Activated CD4-positive, alpha-beta T cell treated with anti-CD3 and anti-CD28 coated beads, Interleukin-2, amount 10 ng/mL, durations not matched to agents 7 days and 5 days (primary cell): Measurements from ENCODE around the gene MGAM2. TPM values are rescaled to one million over a fixed set of nuclear protein-coding genes. Genes with fewer than 3 reads are reported as not detected.

Experiments used
- CTCF ChIA-PET: fragments of 350-600 bp; sonication (Branson Sonifier 250); formaldehyde crosslinking; loops from one replicate; lab custom pipeline; 2021; ENCODE audit warnings: antibody characterized with exemption; lab: Charles Lee
- POLR2A ChIA-PET: fragments of 350-600 bp; sonication (Branson Sonifier 250); formaldehyde crosslinking; loops from one replicate; lab custom pipeline; 2021; ENCODE audit warnings: antibody characterized with exemption; lab: Charles Lee
- DNase-seq: peaks from one replicate; pipeline ENCODE4 v3.0.0-alpha.2; 2020
- H3K27ac Mint-ChIP-seq: one replicate; pipeline ENCODE4 v1.8.0; 2021; ENCODE audit warnings: mild to moderate bottlenecking, moderate library complexity, mixed read lengths
- H3K27me3 Mint-ChIP-seq: one replicate; pipeline ENCODE4 v1.8.0; 2021; ENCODE audit warnings: mixed read lengths
- H3K36me3 Mint-ChIP-seq: one replicate; pipeline ENCODE4 v1.8.0; 2021; ENCODE audit warnings: low read depth, mixed read lengths
- H3K4me1 Mint-ChIP-seq: one replicate; pipeline ENCODE4 v1.8.0; 2021; ENCODE audit warnings: mixed read lengths
- H3K4me3 Mint-ChIP-seq: one replicate; pipeline ENCODE4 v1.8.0; 2021; ENCODE audit warnings: mild to moderate bottlenecking, moderate library complexity, mixed read lengths
- H3K9me3 Mint-ChIP-seq: one replicate; pipeline ENCODE4 v1.8.0; 2021; ENCODE audit warnings: mixed read lengths
- total RNA-seq, 2 experiments: library from RNA; stranded (reverse); gene quantifications; one replicate each; pipeline ENCODE4 v1.2.3, GENCODE V29; 2021

The MGAM2 gene
- total RNA-seq, 2 experiments from 2014 or later: not detected

DNA sequence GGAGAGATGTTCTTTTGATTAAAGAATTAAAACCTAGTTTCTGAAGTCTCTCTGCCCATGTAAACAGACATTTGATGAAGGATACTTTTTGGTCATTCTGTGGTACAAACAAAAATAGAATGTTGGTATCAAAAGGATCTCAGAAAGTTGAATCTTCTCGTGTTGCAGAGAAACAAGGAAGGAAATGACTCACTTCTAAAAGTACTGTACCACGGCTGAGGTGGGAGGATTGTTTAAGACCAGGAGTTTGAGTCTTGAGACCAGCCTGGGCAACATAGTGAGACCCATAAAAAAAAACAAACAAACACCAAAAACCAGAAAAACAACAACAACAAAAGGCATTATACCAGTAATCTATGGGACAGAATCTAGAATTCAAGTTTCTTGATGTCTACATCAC is 76.6 kb downstream of the MGAM2 start:
- POLR2A ChIA-PET: no interaction called here
- no peak overlapping the region for H3K27ac Mint-ChIP-seq
- H3K9me3 Mint-ChIP-seq: no peaks in the 10 kb centered on the region
- no peak for DNase-seq
- no peaks in the 10 kb centered on the region for H3K36me3 Mint-ChIP-seq
- no peak overlapping the region for H3K4me3 Mint-ChIP-seq
- CTCF ChIA-PET: no interaction called here
- peaks cover 5% of the 10 kb centered on the region for H3K4me1 Mint-ChIP-seq
- peaks cover 17% of the 10 kb centered on the region for H3K27me3 Mint-ChIP-seq

DNA sequence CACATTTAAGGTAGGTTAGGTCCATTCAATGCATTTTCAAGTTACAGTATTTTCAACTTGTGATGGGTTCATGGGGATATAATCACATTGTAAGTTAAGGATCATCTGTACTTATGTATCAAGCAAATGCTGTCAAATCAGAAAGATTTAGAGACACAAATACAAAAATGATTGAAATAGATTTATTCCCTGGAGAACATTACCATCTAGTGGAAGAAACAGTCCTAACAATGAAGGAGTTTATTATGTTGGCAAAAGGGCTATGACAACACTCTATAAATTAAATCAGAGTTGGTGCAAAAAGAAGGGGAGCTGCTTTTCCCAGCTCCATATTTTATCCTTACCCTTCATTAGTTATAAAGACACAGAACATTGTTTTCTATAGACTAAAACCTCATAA is 77.3 kb downstream of the MGAM2 start:
- H3K27me3 Mint-ChIP-seq: peaks cover 24% of the 10 kb centered on the region
- no peak for DNase-seq
- no peak overlapping the region for H3K27ac Mint-ChIP-seq
- no peaks in the 10 kb centered on the region for H3K36me3 Mint-ChIP-seq
- CTCF ChIA-PET: interaction anchor here (0.6 kb wide), 1 partner anchor 908 kb away, joined by 4 read pairs; no protein-coding TSS in a partner anchor
- POLR2A ChIA-PET: no interaction called here
- no peak overlapping the region for H3K4me3 Mint-ChIP-seq
- H3K9me3 Mint-ChIP-seq: no peaks in the 10 kb centered on the region
- peaks cover 5% of the 10 kb centered on the region for H3K4me1 Mint-ChIP-seq

DNA sequence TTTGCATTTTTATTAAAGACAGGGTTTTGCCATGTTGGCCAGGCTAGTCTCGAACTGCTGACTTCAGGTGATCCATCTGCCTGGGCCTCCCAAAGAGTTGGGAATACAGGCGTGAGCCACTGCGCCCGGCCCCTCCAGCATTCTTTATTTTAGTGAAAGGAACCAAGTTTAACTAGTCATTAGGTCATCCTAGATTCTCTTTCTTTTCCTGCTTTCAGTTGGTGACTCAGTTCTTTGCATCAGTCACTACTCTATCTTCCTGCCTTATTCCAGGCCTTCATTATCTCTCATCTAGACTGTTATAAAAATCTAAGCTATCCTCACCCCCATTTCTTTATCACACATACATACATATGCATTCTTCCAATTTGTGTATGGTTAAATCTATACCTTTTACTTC is 82.7 kb downstream of the MGAM2 start:
- no peak for DNase-seq
- H3K36me3 Mint-ChIP-seq: no peaks in the 10 kb centered on the region
- H3K4me1 Mint-ChIP-seq: no peaks in the 10 kb centered on the region
- no peaks in the 10 kb centered on the region for H3K9me3 Mint-ChIP-seq
- no peak overlapping the region for H3K27ac Mint-ChIP-seq
- POLR2A ChIA-PET: no interaction called here
- CTCF ChIA-PET: no interaction called here
- no peak overlapping the region for H3K4me3 Mint-ChIP-seq
- peaks cover 21% of the 10 kb centered on the region for H3K27me3 Mint-ChIP-seq

DNA sequence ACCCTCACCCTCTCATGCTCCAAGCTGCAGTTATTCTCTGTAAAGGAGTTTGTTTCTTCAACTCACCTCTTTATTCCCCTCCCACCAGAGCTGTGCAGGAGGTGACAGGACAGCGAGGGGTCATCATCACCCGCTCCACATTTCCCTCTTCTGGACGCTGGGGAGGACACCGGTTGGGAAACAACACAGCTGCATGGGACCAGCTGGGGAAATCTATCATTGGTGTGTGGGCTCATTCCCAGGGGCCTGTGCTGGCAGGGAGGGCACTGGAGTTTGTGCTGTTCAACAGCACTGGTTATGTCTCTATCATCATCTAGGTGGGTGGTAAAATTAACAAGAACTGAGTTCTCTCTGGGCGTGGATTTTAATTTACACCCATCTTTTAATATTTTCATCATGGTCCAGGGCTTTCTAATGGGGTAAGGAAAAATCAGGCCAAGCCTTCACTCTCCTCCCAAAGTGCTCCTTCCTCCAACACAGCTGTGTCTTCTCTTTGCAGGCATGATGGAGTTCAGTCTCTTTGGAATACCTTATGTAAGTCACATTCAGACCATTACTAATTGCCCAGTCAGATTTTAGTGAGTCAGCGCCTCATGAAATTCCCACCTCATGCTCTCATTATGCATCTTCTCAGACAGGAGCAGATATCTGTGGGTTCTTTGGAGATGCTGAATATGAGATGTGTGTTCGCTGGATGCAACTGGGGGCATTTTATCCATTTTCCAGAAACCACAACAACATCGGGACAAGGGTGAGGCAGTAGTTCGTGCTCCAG is 84.7 kb downstream of the MGAM2 start:
- CTCF ChIA-PET: no interaction called here
- no peak overlapping the region for H3K27ac Mint-ChIP-seq
- POLR2A ChIA-PET: no interaction called here
- H3K9me3 Mint-ChIP-seq: no peaks in the 10 kb centered on the region
- peaks cover 22% of the 10 kb centered on the region for H3K27me3 Mint-ChIP-seq
- H3K36me3 Mint-ChIP-seq: no peaks in the 10 kb centered on the region
- H3K4me1 Mint-ChIP-seq: no peaks in the 10 kb centered on the region
- no peak overlapping the region for H3K4me3 Mint-ChIP-seq
- no peak for DNase-seq

DNA sequence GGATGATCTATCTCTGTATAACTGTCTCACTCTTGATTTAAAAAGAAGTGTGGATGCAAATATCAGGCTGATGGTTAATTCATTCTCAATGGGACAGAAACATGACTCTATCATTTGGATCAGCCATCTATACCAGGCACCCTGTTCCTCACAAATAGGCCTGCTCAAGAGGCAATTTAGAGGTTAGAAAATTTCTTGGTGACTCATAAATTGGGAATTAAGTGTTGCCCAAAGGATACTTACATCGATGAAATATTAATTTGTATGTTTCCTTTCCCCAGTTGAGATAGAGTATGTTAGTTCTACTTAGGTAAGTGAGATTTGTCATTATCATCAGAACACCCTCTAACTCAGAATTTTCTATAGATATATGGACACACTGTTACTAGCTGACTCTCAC is 88.7 kb downstream of the MGAM2 start:
- no peaks in the 10 kb centered on the region for H3K4me1 Mint-ChIP-seq
- POLR2A ChIA-PET: no interaction called here
- no peak overlapping the region for H3K27ac Mint-ChIP-seq
- H3K9me3 Mint-ChIP-seq: no peaks in the 10 kb centered on the region
- no peak for DNase-seq
- no peaks in the 10 kb centered on the region for H3K36me3 Mint-ChIP-seq
- no peak overlapping the region for H3K4me3 Mint-ChIP-seq
- CTCF ChIA-PET: no interaction called here
- H3K27me3 Mint-ChIP-seq: peaks cover 15% of the 10 kb centered on the region

DNA sequence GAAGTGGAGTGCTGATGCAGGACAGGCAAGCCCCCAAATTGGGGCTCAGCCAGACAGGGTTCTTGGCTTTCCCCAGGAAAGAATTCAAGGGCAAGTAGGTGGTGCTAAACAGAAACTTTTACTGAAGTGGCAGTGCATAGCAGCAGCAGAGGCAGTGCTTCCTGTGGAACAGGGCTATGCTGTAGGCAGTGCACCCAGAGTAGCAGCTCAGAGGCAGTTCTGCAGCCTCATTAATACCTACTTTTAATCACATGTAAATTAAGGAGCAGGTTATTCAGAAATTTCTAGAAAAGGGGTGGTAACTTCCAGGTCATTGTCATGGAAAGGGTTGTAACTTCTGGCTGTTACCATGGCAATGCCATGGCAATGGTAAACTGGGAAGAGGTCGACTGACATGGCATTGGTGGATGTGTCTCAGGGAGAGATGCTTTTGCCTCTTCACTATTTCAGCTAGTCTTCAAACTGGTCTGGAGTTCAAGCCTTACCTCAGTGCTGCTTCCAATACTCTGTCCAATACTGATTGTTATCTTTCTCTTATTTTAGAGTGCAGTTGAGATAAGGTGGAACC is 117.1 kb downstream of the MGAM2 start:
- Mint-ChIP-seq H3K9me3 (no peaks in the 10 kb centered on the region), H3K4me3 (no peak overlapping the region), H3K36me3 (no peaks in the 10 kb centered on the region), H3K27me3 (peaks cover 3% of the 10 kb centered on the region), H3K27ac (no peak overlapping the region), H3K4me1 (no peaks in the 10 kb centered on the region)
- POLR2A ChIA-PET: no interaction called here
- CTCF ChIA-PET: no interaction called here
- no peak for DNase-seq

DNA sequence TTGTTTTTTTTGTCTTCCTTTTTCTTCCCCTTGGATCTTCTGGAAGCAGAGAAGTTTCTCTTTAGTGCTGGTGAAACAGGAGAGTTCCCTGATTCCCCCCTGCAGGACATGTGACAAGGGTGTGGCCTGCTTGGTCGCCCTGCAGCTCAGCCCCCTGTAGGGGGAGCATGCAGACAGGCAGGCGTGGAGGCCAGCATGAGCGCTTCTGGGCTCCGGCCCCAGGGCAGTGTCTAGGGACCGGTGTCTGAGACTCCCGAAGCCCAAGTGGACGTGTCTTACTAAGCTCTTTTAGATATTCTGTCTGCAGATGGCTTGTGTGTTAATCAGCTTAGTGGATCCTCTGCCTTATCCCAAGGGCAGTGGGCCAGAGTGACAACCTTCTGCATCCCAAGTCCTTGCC is 120.2 kb downstream of the MGAM2 start:
- Mint-ChIP-seq H3K27ac (no peak overlapping the region), H3K9me3 (no peaks in the 10 kb centered on the region), H3K4me1 (no peaks in the 10 kb centered on the region), H3K36me3 (no peaks in the 10 kb centered on the region), H3K27me3 (peaks cover 15% of the 10 kb centered on the region), H3K4me3 (no peak overlapping the region)
- POLR2A ChIA-PET: no interaction called here
- CTCF ChIA-PET: interaction anchor here (1.3 kb wide), 1 partner anchor 12 kb away, joined by 3 read pairs; no protein-coding TSS in a partner anchor
- DNase-seq: no peak

DNA sequence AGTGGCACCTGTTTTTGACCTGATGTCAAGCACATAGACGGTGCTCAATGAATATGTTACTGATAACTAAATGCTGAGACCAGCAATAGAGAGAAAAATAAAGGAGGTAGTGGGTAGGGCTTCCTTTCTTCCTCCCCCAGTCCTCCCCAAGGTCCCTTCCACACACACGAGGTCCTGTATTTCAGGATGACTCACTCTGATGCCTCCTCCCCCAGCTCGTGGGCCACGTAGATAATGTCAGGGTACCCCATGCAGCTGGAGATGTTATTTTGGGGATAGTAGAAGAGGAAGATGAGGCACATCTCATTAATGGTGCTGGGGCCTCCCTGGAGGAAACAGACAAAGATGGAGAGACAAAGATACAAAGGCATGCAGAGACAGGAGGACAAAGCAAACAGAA is 129.0 kb downstream of the MGAM2 start:
- Mint-ChIP-seq H3K4me1 (no peaks in the 10 kb centered on the region), H3K9me3 (no peaks in the 10 kb centered on the region), H3K4me3 (no peak overlapping the region), H3K36me3 (no peaks in the 10 kb centered on the region), H3K27ac (no peak overlapping the region), H3K27me3 (peaks cover 13% of the 10 kb centered on the region)
- CTCF ChIA-PET: no interaction called here
- DNase-seq: no peak
- POLR2A ChIA-PET: no interaction called here

DNA sequence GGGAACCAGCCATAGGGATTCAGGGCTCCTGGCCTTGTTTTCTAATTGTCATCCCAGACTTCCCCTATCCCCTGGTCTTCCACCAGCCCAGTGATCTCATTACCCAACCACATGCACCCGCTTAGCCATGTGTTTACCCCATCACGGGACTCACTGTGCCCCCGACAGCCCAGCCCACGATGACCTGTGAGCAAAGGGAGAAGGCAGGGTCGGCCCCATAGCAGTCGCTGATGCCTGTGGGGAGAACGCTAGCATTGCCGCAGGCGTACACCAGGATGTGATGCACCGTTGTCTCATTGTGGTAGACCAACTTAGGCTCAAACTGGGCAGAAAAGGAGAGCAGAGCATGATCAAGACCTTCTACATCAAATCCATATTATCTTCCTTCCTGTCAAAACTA is 132.3 kb downstream of the MGAM2 start:
- DNase-seq: no peak
- Mint-ChIP-seq H3K4me3 (no peak overlapping the region), H3K27me3 (no peaks in the 10 kb centered on the region), H3K9me3 (no peaks in the 10 kb centered on the region), H3K4me1 (no peaks in the 10 kb centered on the region), H3K36me3 (no peaks in the 10 kb centered on the region), H3K27ac (no peak overlapping the region)
- POLR2A ChIA-PET: no interaction called here
- CTCF ChIA-PET: interaction anchor here (1.3 kb wide), 1 partner anchor 12 kb away, joined by 3 read pairs; no protein-coding TSS in a partner anchor

DNA sequence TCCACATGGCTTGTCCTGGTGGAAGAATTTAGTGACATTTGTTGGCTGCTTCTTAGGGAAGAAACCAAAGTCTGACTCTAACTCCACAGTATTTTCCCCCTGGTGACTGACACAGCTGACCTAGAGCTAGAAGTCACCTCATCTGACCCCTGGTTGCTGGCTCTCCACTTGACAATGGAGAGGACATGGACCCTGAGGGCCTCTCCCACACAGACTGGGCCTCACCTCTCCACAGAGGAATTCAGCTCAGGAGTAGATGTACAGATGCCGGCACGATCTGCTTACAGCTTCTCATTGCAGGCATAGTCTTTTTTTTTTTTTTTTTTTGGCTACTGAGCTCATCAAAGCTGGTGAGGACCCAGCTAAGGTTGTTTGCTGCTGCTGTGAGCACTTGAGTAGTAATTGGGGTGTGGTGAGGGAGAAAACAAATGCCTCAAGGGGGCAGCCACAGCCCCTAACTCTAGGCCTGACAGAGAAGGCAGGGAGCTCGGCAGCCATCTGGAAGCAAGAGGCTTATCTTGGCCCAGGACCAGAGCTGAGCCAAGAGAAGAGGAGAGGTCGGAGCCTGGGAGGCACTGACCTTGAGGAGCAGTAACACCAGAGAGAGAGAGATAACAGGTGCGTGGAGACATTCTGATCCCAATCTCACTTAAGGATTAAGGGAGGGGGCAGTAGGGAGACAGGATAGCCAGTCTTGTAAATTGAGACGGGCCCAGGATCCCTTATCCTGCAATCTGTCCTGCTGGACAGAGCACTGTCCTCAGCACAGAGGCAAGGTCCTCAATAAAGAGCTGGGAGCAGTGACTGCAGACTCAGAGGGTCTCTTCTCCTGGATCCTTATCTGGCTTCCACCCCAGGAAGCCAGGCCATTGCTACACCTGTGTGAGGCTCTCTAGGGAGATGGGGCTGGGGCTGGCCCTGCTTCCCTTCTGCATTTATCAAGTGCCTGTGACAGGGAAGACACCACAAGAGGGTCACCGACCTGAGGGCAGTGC is 136.9 kb downstream of the MGAM2 start:
- no peaks in the 10 kb centered on the region for H3K36me3 Mint-ChIP-seq

DNA sequence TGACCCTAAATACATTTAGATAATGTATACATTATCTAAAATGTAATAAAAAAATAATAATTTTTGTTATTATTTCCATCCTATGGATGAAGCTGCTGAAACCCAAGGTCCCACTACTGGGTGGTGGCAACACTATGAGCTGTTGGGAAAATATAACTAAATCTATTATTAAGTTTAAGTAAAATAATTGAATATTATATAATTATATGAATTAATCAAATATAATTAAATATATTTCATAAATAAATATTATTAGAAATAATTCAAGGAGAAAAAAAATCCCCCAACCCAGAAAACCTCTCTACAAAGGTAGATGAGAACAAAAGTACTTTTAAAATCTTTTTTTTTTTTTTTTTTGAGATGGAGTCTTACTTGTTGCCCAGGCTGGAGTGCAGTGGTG is 138.4 kb downstream of the MGAM2 start:
- Mint-ChIP-seq H3K36me3 (no peaks in the 10 kb centered on the region), H3K4me3 (no peak overlapping the region), H3K27me3 (no peaks in the 10 kb centered on the region), H3K27ac (no peak overlapping the region), H3K4me1 (no peaks in the 10 kb centered on the region), H3K9me3 (no peaks in the 10 kb centered on the region)
- no peak for DNase-seq
- ChIA-PET CTCF (interaction anchor here (0.6 kb wide), 1 partner anchor 17 kb away, joined by 3 read pairs; no protein-coding TSS in a partner anchor), POLR2A (no interaction called here)

More for the DNA sequence above, 136.9 kb downstream of the MGAM2 start:
- H3K4me1 Mint-ChIP-seq: no peaks in the 10 kb centered on the region
- no peaks in the 10 kb centered on the region for H3K9me3 Mint-ChIP-seq
- H3K27ac Mint-ChIP-seq: no peak overlapping the region
- H3K27me3 Mint-ChIP-seq: no peaks in the 10 kb centered on the region
- POLR2A ChIA-PET: no interaction called here
- no peak overlapping the region for H3K4me3 Mint-ChIP-seq
- DNase-seq: no peak
- CTCF ChIA-PET: interaction anchor here (0.8 kb wide), 1 partner anchor 62 kb away, joined by 4 read pairs; no protein-coding TSS in a partner anchor

DNA sequence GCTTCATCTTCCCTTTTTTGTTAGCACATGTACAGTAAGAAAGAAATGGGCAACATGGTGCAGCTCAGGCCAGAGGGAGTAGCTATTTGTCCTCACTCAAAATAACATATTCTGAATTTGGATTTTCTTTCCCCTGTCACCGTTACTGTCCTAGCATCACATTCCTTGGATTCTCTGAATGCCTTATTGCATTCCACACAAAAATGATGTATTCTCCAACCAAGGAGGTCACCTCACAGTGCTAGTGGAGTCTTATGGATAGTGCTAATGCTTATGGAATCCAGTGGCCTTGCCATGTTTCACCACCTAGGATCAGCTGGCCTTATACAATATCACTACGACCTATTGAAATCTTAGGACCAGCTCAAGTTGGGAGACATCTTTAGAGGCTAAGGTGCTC is 139.2 kb downstream of the MGAM2 start:
- DNase-seq: no peak
- ChIA-PET POLR2A (no interaction called here), CTCF (no interaction called here)
- Mint-ChIP-seq H3K4me1 (no peaks in the 10 kb centered on the region), H3K4me3 (no peak overlapping the region), H3K27ac (no peak overlapping the region), H3K36me3 (no peaks in the 10 kb centered on the region), H3K27me3 (no peaks in the 10 kb centered on the region), H3K9me3 (no peaks in the 10 kb centered on the region)
